K562 (cell line): ENCODE results near the gene KARS1. TPM values are rescaled to one million over a fixed set of nuclear protein-coding genes. Genes with fewer than 3 reads are reported as not detected.

ENCODE experiments used
- CC2D1A ChIP-seq: fragments of 450-650 bp; IDR thresholded peaks from 2 replicates; pipeline ENCODE4 v1.6.1; 2017; ENCODE audit warnings: mild to moderate bottlenecking
- CHAMP1 ChIP-seq: fragments of 450-650 bp; IDR thresholded peaks from 2 replicates; pipeline ENCODE4 v1.6.1; 2016; ENCODE audit warnings: mild to moderate bottlenecking
- DIDO1 ChIP-seq: fragments of 450-650 bp; IDR thresholded peaks from 2 replicates; pipeline ENCODE4 v1.6.1; 2016; ENCODE audit warnings: low read depth, missing biosample characterization, missing genetic modification characterization
- FUS ChIP-seq: fragments of 200-400 bp; formaldehyde crosslinking; optimal IDR thresholded peaks from 2 replicates; pipeline ENCODE3; 2017; ENCODE audit warnings: low read depth, low read length
- HNRNPK ChIP-seq: fragments of 200-400 bp; formaldehyde crosslinking; IDR thresholded peaks from one replicate; pipeline ENCODE4 v1.6.1; 2018; ENCODE audit warnings: mild to moderate bottlenecking, low read depth, low read length; ENCODE audit not compliant: poor library complexity, severe bottlenecking
- MNT ChIP-seq, 2 experiments: fragments of 450-650 bp; conservative IDR thresholded peaks; 2 replicates each; pipeline ENCODE4 v1.6.1; 2017; ENCODE audit warnings: mild to moderate bottlenecking in 2 of 2, moderate library complexity in 2 of 2
- NFE2L1 ChIP-seq: fragments of 450-650 bp; IDR thresholded peaks from 2 replicates; pipeline ENCODE4 v1.6.1; 2016; ENCODE audit warnings: missing genetic modification characterization, low read depth, mild to moderate bottlenecking, missing compliant biosample characterization, moderate library complexity, borderline replicate concordance
- NKRF ChIP-seq: fragments of 450-650 bp; IDR thresholded peaks from 2 replicates; pipeline ENCODE4 v1.6.1; 2016; ENCODE audit warnings: borderline replicate concordance
- NR3C1 ChIP-seq: sonication (generic); formaldehyde crosslinking; IDR thresholded peaks from 2 replicates; pipeline ENCODE4 v1.8.1; 2022; ENCODE audit warnings: missing genetic modification reagents
- NR4A1 ChIP-seq, 2 experiments: fragments of 250-450 bp in 1 of 2; fragments of 450-650 bp in 1 of 2; sonication (Bioruptor Pico) in 1 of 2; IDR thresholded peaks; 2 replicates each; pipeline versions ENCODE4 v1.4.0 to v1.6.1; 2016 to 2020; ENCODE audit warnings: mild to moderate bottlenecking in 2 of 2, missing compliant biosample characterization in 1 of 2, missing genetic modification characterization in 1 of 2, moderate library complexity in 1 of 2
- TAF1 ChIP-seq: IDR thresholded peaks from 2 replicates; pipeline ENCODE4 v1.6.1; 2011; ENCODE audit warnings: mild to moderate bottlenecking, low read length, moderate library complexity; ENCODE audit not compliant: insufficient read depth, control insufficient read depth, severe bottlenecking; ENCODE audit errors: extremely low read depth
- USF1 ChIP-seq: sonication (generic); formaldehyde crosslinking; IDR thresholded peaks from 2 replicates; pipeline ENCODE4 v1.9.0; 2022; ENCODE audit warnings: mild to moderate bottlenecking, missing genetic modification reagents
- ZHX1 ChIP-seq: fragments of 150-350 bp; conservative IDR thresholded peaks from 2 replicates; pipeline ENCODE4 v1.6.1; 2014; ENCODE audit warnings: low read length
- ZNF696 ChIP-seq: fragments of 250-450 bp; sonication (Bioruptor Pico); conservative IDR thresholded peaks from 2 replicates; pipeline ENCODE4 v1.4.0; 2020; ENCODE audit warnings: mild to moderate bottlenecking, moderate library complexity
- ZNF717 ChIP-seq: fragments of 250-450 bp; sonication (Bioruptor Pico); IDR thresholded peaks from 2 replicates; pipeline ENCODE4 v1.5.0; 2021
- polyA plus RNA-seq, 8 experiments: library from polyadenylated mRNA; depleted of rRNA in 4 of 8; stranded (reverse) in 5 of 8; unstranded in 3 of 8; fragments of >200 nt; fragmentation: Nextera tagmentation in 2 of 8; fragmentation: Illumina TruSeq in 1 of 8; extraction: Ambion mirVana in 2 of 8; extraction: Trizol in 1 of 8; gene quantifications; 2 replicates each; pipeline versions ENCODE4 v1.2.1 to v1.2.3, GENCODE V29; 2011 to 2014; ENCODE audit warnings: inconsistent platforms in 1 of 8, missing spikeins in 1 of 8
- total RNA-seq, 7 experiments: library from RNA; depleted of rRNA in 6 of 7; stranded (reverse); fragments of >200 nt in 6 of 7; fragmentation: Illumina TruSeq in 2 of 7; extraction: Trizol in 2 of 7; gene quantifications; 2 replicates each; pipeline versions ENCODE4 v1.2.1 to v1.2.3, GENCODE V29; 2011 to 2021; ENCODE audit warnings: low replicate concordance in 1 of 7

The KARS1 gene
- total and polyA plus RNA-seq, 9 of the 15 experiments (the other 6 are each of a cell fraction or from before 2014, with no cell fraction given) = 223 to 386 (median 304) TPM

- peak; percentile 88 for TF ChIP-seq ZHX1
- no peak for TF ChIP-seq NR4A1 (CRISPR knock-in tag; IDR thresholded peaks at IDR 0.05)
- TF ChIP-seq NR4A1 (tag; IDR thresholded peaks at IDR 0.05) = no peak
- no peak for TF ChIP-seq USF1
- peak; percentile 96 to 98 for TF ChIP-seq MNT (conservative IDR thresholded peaks at IDR 0.05)
- TF ChIP-seq NR3C1 = no peak
- no peak for TF ChIP-seq DIDO1 (tag)
- peak; percentile 98 for TF ChIP-seq NKRF
- TF ChIP-seq ZNF696 (CRISPR knock-in tag) = no peak
- peak; percentile 67 for TF ChIP-seq TAF1
- TF ChIP-seq ZNF717 (CRISPR knock-in tag) = no peak
- TF ChIP-seq HNRNPK = no peak
- no peak for TF ChIP-seq FUS
- TF ChIP-seq CHAMP1 = no peak
- TF ChIP-seq NFE2L1 = no peak
- no peak for TF ChIP-seq CC2D1A
Measured at GRCh38 chr16:75622761-75623605, 24.5 kb downstream of the KARS1 start, which contains the start of gene ADAT1 (continued).
